Activated naive CD4-positive, alpha-beta T cell treated with anti-CD3 and anti-CD28 coated beads for 36 hours (primary cell): Measurements from ENCODE around the gene MRPS6. TPM values are rescaled to one million over a fixed set of nuclear protein-coding genes. Genes with fewer than 3 reads are reported as not detected.

Experiments used
- CTCF ChIA-PET: fragments of 350-600 bp; sonication (Branson Sonifier 250); formaldehyde crosslinking; loops from one replicate; lab custom pipeline; 2021; ENCODE audit warnings: antibody characterized with exemption; lab: Charles Lee
- DNase-seq: peaks from one replicate; pipeline ENCODE4 v3.0.0-alpha.2; 2020
- H3K27ac Mint-ChIP-seq: one replicate; pipeline ENCODE4 v1.8.0; 2021; ENCODE audit warnings: mild to moderate bottlenecking, mixed read lengths
- H3K27me3 Mint-ChIP-seq: one replicate; pipeline ENCODE4 v1.8.0; 2021; ENCODE audit warnings: low read depth, mixed read lengths
- H3K36me3 Mint-ChIP-seq: one replicate; pipeline ENCODE4 v1.8.0; 2021; ENCODE audit warnings: low read depth, mixed read lengths
- H3K4me1 Mint-ChIP-seq: one replicate; pipeline ENCODE4 v1.8.0; 2021; ENCODE audit warnings: low read depth, mixed read lengths
- H3K4me3 Mint-ChIP-seq: one replicate; pipeline ENCODE4 v1.8.0; 2021; ENCODE audit warnings: mild to moderate bottlenecking, moderate library complexity, mixed read lengths
- H3K9me3 Mint-ChIP-seq: one replicate; pipeline ENCODE4 v1.8.0; 2021; ENCODE audit warnings: mixed read lengths
- intact Hi-C: fragments of 100-400 bp; cut with micrococcal nuclease; formaldehyde crosslinking; loops from one replicate; pipeline ENCODE4 v1.15.1; 2023
- total RNA-seq, 2 experiments: library from RNA; stranded (reverse); gene quantifications; one replicate each; pipeline ENCODE4 v1.2.3, GENCODE V29; 2021

Gene MRPS6
- total RNA-seq, result 10 to 100 TPM; 78.9 to 80.0 TPM

- peaks cover 36% of the 10 kb centered on the region for H3K4me1 Mint-ChIP-seq
- H3K27ac Mint-ChIP-seq, result peak within 1 kb of the TSS; percentile 86
- CTCF ChIA-PET, result interaction anchor here (0.6 to 1.6 kb wide), 10 partner anchors 8 to 283 kb away, joined by 3 to 4 read pairs (median 3); no protein-coding TSS in a partner anchor
- intact Hi-C loops, result no loop called here
- peak within 1 kb of the TSS; percentile 88 for H3K4me3 Mint-ChIP-seq
- H3K27me3 Mint-ChIP-seq, result no peaks in the 10 kb centered on the region
- H3K9me3 Mint-ChIP-seq, result no peaks in the 10 kb centered on the region
- peak; percentile 69 for DNase-seq
- H3K36me3 Mint-ChIP-seq, result peaks cover 23% of the 10 kb centered on the region
Observed at GRCh38 chr21:34073032-34073748, at the start of gene MRPS6, which contains the start of gene SLC5A3. TSS of gene MRPS6 (plus strand) at chr21:34073578. CDS start at chr21:34073701, 123 bp downstream. TSS of gene SLC5A3 (plus strand) at chr21:34073578. CDS start at chr21:34095199, 21,621 bp downstream.

GRCh38 chr21:34023691-34024373 is 49.5 kb upstream of the MRPS6 start:
- Mint-ChIP-seq H3K4me3 (no peak overlapping the region), H3K36me3 (no peaks in the 10 kb centered on the region), H3K9me3 (no peaks in the 10 kb centered on the region), H3K27me3 (no peaks in the 10 kb centered on the region), H3K4me1 (peaks cover 14% of the 10 kb centered on the region), H3K27ac (no peak overlapping the region)
- CTCF ChIA-PET, result interaction anchor here (0.7 kb wide), 1 partner anchor 246 kb away, joined by 3 read pairs; no protein-coding TSS in a partner anchor
- no peak for DNase-seq
- intact Hi-C loops, result loop anchor here (5.0 kb wide), 1 partner anchor 103 kb away; no protein-coding TSS in a partner anchor

- DNase-seq, result no peak
- Mint-ChIP-seq H3K27me3 (no peaks in the 10 kb centered on the region), H3K4me3 (no peak overlapping the region), H3K27ac (no peak overlapping the region), H3K9me3 (no peaks in the 10 kb centered on the region), H3K4me1 (peaks cover 16% of the 10 kb centered on the region), H3K36me3 (no peaks in the 10 kb centered on the region)
- CTCF ChIA-PET, result no interaction called here
- intact Hi-C loops, result loop anchor here (5.0 kb wide), 1 partner anchor 103 kb away; no protein-coding TSS in a partner anchor
Observed at GRCh38 chr21:34024374-34024693, 49.0 kb upstream of the MRPS6 start.

GRCh38 chr21:34027721-34028461 is 45.5 kb upstream of the MRPS6 start:
- Mint-ChIP-seq H3K4me3 (no peak overlapping the region), H3K4me1 (peaks cover 24% of the 10 kb centered on the region), H3K36me3 (no peaks in the 10 kb centered on the region), H3K27me3 (no peaks in the 10 kb centered on the region), H3K27ac (no peak overlapping the region), H3K9me3 (no peaks in the 10 kb centered on the region)
- CTCF ChIA-PET, result interaction anchor here (0.5 kb wide), 1 partner anchor 174 kb away, joined by 3 read pairs; no protein-coding TSS in a partner anchor
- intact Hi-C loops, result no loop called here
- no peak for DNase-seq

GRCh38 chr21:34029743-34030528 is 43.4 kb upstream of the MRPS6 start:
- CTCF ChIA-PET, result interaction anchor here (1.1 to 1.4 kb wide), 3 partner anchors 34 to 318 kb away, joined by 3 to 5 read pairs (median 3); no protein-coding TSS in a partner anchor
- Mint-ChIP-seq H3K4me1 (peaks cover 24% of the 10 kb centered on the region), H3K27me3 (no peaks in the 10 kb centered on the region), H3K36me3 (no peaks in the 10 kb centered on the region), H3K4me3 (peak overlapping the region; percentile 29), H3K27ac (peak overlapping the region; percentile 85), H3K9me3 (no peaks in the 10 kb centered on the region)
- intact Hi-C loops, result loop anchor here (1.0 to 5.0 kb wide), 2 partner anchors 54 to 93 kb away; no protein-coding TSS in a partner anchor
- peak; percentile 72 for DNase-seq

GRCh38 chr21:34031835-34032370 is 41.5 kb upstream of the MRPS6 start:
- Mint-ChIP-seq H3K27ac (no peak overlapping the region), H3K4me1 (peaks cover 24% of the 10 kb centered on the region), H3K4me3 (no peak overlapping the region), H3K9me3 (no peaks in the 10 kb centered on the region), H3K27me3 (no peaks in the 10 kb centered on the region), H3K36me3 (no peaks in the 10 kb centered on the region)
- CTCF ChIA-PET, result interaction anchor here (0.6 kb wide), 2 partner anchors 109 to 169 kb away, joined by 3 to 6 read pairs; no protein-coding TSS in a partner anchor
- intact Hi-C loops, result loop anchor here (5.0 kb wide), 1 partner anchor 95 kb away; no protein-coding TSS in a partner anchor
- DNase-seq, result peak; percentile 54

GRCh38 chr21:34034369-34035014 is 38.9 kb upstream of the MRPS6 start:
- no peaks in the 10 kb centered on the region for H3K36me3 Mint-ChIP-seq
- intact Hi-C loops, result loop anchor here (5.0 kb wide), 1 partner anchor 97 kb away; no protein-coding TSS in a partner anchor
- no peaks in the 10 kb centered on the region for H3K27me3 Mint-ChIP-seq
- H3K4me3 Mint-ChIP-seq, result no peak overlapping the region
- CTCF ChIA-PET, result no interaction called here
- no peak overlapping the region for H3K27ac Mint-ChIP-seq
- DNase-seq, result no peak
- H3K9me3 Mint-ChIP-seq, result no peaks in the 10 kb centered on the region
- H3K4me1 Mint-ChIP-seq, result peaks cover 22% of the 10 kb centered on the region

GRCh38 chr21:34035619-34036354 is 37.6 kb upstream of the MRPS6 start:
- Mint-ChIP-seq H3K27ac (no peak overlapping the region), H3K4me3 (no peak overlapping the region)

GRCh38 chr21:34037009-34037795 is 36.2 kb upstream of the MRPS6 start:
- peaks cover 4% of the 10 kb centered on the region for H3K4me1 Mint-ChIP-seq
- H3K9me3 Mint-ChIP-seq, result no peaks in the 10 kb centered on the region
- no peak overlapping the region for H3K4me3 Mint-ChIP-seq
- no peaks in the 10 kb centered on the region for H3K36me3 Mint-ChIP-seq
- CTCF ChIA-PET, result no interaction called here
- H3K27me3 Mint-ChIP-seq, result no peaks in the 10 kb centered on the region
- no peak overlapping the region for H3K27ac Mint-ChIP-seq
- intact Hi-C loops, result no loop called here
- no peak for DNase-seq

More at GRCh38 chr21:34035619-34036354, 37.6 kb upstream of the MRPS6 start:
- CTCF ChIA-PET, result interaction anchor here (1.1 kb wide), 1 partner anchor 111 kb away, joined by 3 read pairs; no protein-coding TSS in a partner anchor
- Mint-ChIP-seq H3K27me3 (no peaks in the 10 kb centered on the region), H3K4me1 (peaks cover 14% of the 10 kb centered on the region), H3K36me3 (no peaks in the 10 kb centered on the region), H3K9me3 (no peaks in the 10 kb centered on the region)
- DNase-seq, result no peak
- intact Hi-C loops, result no loop called here
